HepG2 (cell line): ENCODE data around the gene MME. TPM values are rescaled to one million over a fixed set of nuclear protein-coding genes. Genes with fewer than 3 reads are reported as not detected.

ENCODE experiments used
- ATAC-seq: fragments of 200-7000 bp; cut with Tn5 transposase; 3 replicates; pipeline ENCODE4 v1.9.1; 2020; ENCODE audit warnings: mild to moderate bottlenecking, moderate library complexity
- BruUV-seq: library from RNA; stranded (reverse); fragments of 400-500 nt; replicated peaks from 2 replicates; lab custom pipeline; 2021; lab: Mats Ljungman, UMichigan
- CTCF ChIA-PET: fragments of 300-600 bp; formaldehyde crosslinking; extraction: SDS; loops from one replicate; lab custom pipeline; 2021; ENCODE audit warnings: low total read pairs, inconsistent platforms, low intra/inter-chr PET ratio; lab: Yijun Ruan, JAX
- POLR2A ChIA-PET: fragments of 350-600 bp; sonication (Branson Sonifier 250); formaldehyde crosslinking; loops from one replicate; lab custom pipeline; 2020; ENCODE audit warnings: antibody characterized with exemption, inconsistent platforms; lab: Yijun Ruan, JAX
- DNase-seq: peaks from one replicate; pipeline ENCODE4 v3.0.0-alpha.2; 2015; ENCODE audit warnings: low spot score
- FAIRE-seq: peaks from 3 replicates; lab custom pipeline; 2011; peaks lifted over from hg19 to GRCh38; lab: Jason Lieb, UNC
- H2AFZ ChIP-seq: one replicate; pipeline ENCODE4 v1.6.1; 2011; ENCODE audit warnings: low read length, inconsistent platforms
- H3K27ac ChIP-seq: fragments of 300-600 bp; 3 replicates; pipeline ENCODE4 v1.8.0; 2011; ENCODE audit warnings: mixed run types, mild to moderate bottlenecking, mixed read lengths, low read length, inconsistent platforms; ENCODE audit not compliant: insufficient read depth; ENCODE audit errors: extremely low read length
- H3K27me3 ChIP-seq, 2 experiments: fragments of 200-600 bp in 1 of 2; 2 replicates in 1 of 2; 3 replicates in 1 of 2; pipeline versions ENCODE4 v1.6.0 to v1.8.0; 2011; ENCODE audit warnings: low read length in 2 of 2, mild to moderate bottlenecking in 2 of 2, moderate library complexity in 2 of 2, inconsistent platforms in 1 of 2; ENCODE audit not compliant: insufficient read depth in 2 of 2, control insufficient read depth in 1 of 2
- H3K36me3 ChIP-seq, 2 experiments: fragments of 200-600 bp in 1 of 2; replicated peaks in 1 of 2; 2 replicates in 1 of 2; 3 replicates in 1 of 2; pipeline versions ENCODE4 v1.5.1 to v1.8.0; 2011; ENCODE audit warnings: low read length in 2 of 2, inconsistent platforms in 1 of 2; ENCODE audit not compliant: insufficient read depth in 2 of 2, control insufficient read depth in 1 of 2
- H3K4me1 ChIP-seq: 2 replicates; pipeline ENCODE4 v1.5.1; 2012; ENCODE audit warnings: low read length, inconsistent platforms; ENCODE audit not compliant: insufficient read depth
- H3K4me2 ChIP-seq: 2 replicates; pipeline ENCODE4 v1.6.0; 2011; ENCODE audit warnings: low read depth, low read length, inconsistent platforms
- H3K4me3 ChIP-seq, 3 experiments: fragments of 200-600 bp in 1 of 3; sonication (generic), shearing (Covaris generic) in 1 of 3; replicated peaks in 1 of 3; 2 replicates each; pipeline ENCODE4 v1.5.1; 2011 to 2016; ENCODE audit warnings: low read length in 3 of 3, inconsistent platforms in 2 of 3, low read depth in 2 of 3, mild to moderate bottlenecking in 2 of 3, control low read depth in 1 of 3, mixed read lengths in 1 of 3; ENCODE audit not compliant: insufficient read depth in 1 of 3
- H3K79me2 ChIP-seq: one replicate; pipeline ENCODE4 v1.6.1; 2011; ENCODE audit warnings: low read length, inconsistent platforms; ENCODE audit not compliant: insufficient read depth
- H3K9ac ChIP-seq: 2 replicates; pipeline ENCODE4 v1.6.0; 2011; ENCODE audit warnings: mild to moderate bottlenecking, low read depth, low read length, inconsistent platforms; ENCODE audit not compliant: insufficient read depth
- H3K9me3 ChIP-seq: 2 replicates; pipeline ENCODE4 v1.5.1; 2012; ENCODE audit warnings: mild to moderate bottlenecking, low read length
- H4K20me1 ChIP-seq: 2 replicates; pipeline ENCODE4 v1.6.0; 2011; ENCODE audit warnings: inconsistent platforms, mild to moderate bottlenecking, low read length, moderate library complexity; ENCODE audit not compliant: insufficient read depth
- ATF7-NPFF ChIP-seq: sonication (generic); formaldehyde crosslinking; IDR thresholded peaks from 2 replicates; pipeline ENCODE4 v1.8.1; 2023; ENCODE audit warnings: mild to moderate bottlenecking, low read depth, missing genetic modification reagents, moderate library complexity
- KLF16 ChIP-seq, 2 experiments: sonication (generic) in 1 of 2; formaldehyde crosslinking in 1 of 2; IDR thresholded peaks; 2 replicates each; pipeline versions ENCODE4 v1.6.1 to v1.8.0; 2016 to 2023; ENCODE audit warnings: missing genetic modification reagents in 2 of 2, missing compliant biosample characterization in 1 of 2
- MTA3 ChIP-seq: sonication (generic); formaldehyde crosslinking; IDR thresholded peaks from 2 replicates; pipeline ENCODE4 v1.4.0; 2020; ENCODE audit warnings: missing genetic modification reagents
- NKX3-1 ChIP-seq: sonication (generic); formaldehyde crosslinking; IDR thresholded peaks from 2 replicates; pipeline ENCODE4 v1.5.0; 2020; ENCODE audit warnings: missing genetic modification reagents
- RBFOX2 ChIP-seq: fragments of 200-400 bp; formaldehyde crosslinking; IDR thresholded peaks from 2 replicates; pipeline ENCODE4 v1.6.1; 2017; ENCODE audit warnings: low read depth, mild to moderate bottlenecking, low read length
- ZFP82 ChIP-seq: sonication (generic); formaldehyde crosslinking; IDR thresholded peaks from 2 replicates; pipeline ENCODE4 v1.5.1; 2020; ENCODE audit warnings: mild to moderate bottlenecking, missing genetic modification reagents, borderline replicate concordance
- ZIK1 ChIP-seq: sonication (generic); formaldehyde crosslinking; IDR thresholded peaks from 2 replicates; pipeline ENCODE4 v1.5.0; 2020; ENCODE audit warnings: mild to moderate bottlenecking, low read depth, missing genetic modification reagents, borderline replicate concordance
- ZNF17 ChIP-seq: sonication (generic); formaldehyde crosslinking; IDR thresholded peaks from 2 replicates; pipeline ENCODE4 v1.5.0; 2020; ENCODE audit warnings: mild to moderate bottlenecking, missing genetic modification reagents
- ZNF232 ChIP-seq: sonication (generic); formaldehyde crosslinking; IDR thresholded peaks from 2 replicates; pipeline ENCODE4 v1.4.0; 2020; ENCODE audit warnings: missing genetic modification reagents, borderline replicate concordance
- ZNF335 ChIP-seq: sonication (generic); formaldehyde crosslinking; IDR thresholded peaks from 2 replicates; pipeline ENCODE4 v1.4.0; 2020; ENCODE audit warnings: missing genetic modification reagents
- ZNF460 ChIP-seq: sonication (generic); formaldehyde crosslinking; IDR thresholded peaks from 2 replicates; pipeline ENCODE4 v1.5.1; 2020; ENCODE audit warnings: missing genetic modification reagents, mild to moderate bottlenecking, borderline replicate concordance
- ZNF496 ChIP-seq: sonication (generic); formaldehyde crosslinking; IDR thresholded peaks from 2 replicates; pipeline ENCODE4 v1.8.1; 2023; ENCODE audit warnings: mild to moderate bottlenecking, moderate library complexity, missing genetic modification reagents; ENCODE audit not compliant: insufficient replicate concordance
- ZNF598 ChIP-seq: sonication (generic); formaldehyde crosslinking; IDR thresholded peaks from 2 replicates; pipeline ENCODE4 v1.5.1; 2020; ENCODE audit warnings: mild to moderate bottlenecking, missing genetic modification reagents, borderline replicate concordance
- ZNF780A ChIP-seq: sonication (generic); formaldehyde crosslinking; IDR thresholded peaks from 2 replicates; pipeline ENCODE4 v1.8.0; 2022; ENCODE audit warnings: mild to moderate bottlenecking, missing genetic modification reagents, moderate library complexity
- ZNF883 ChIP-seq: sonication (generic); formaldehyde crosslinking; IDR thresholded peaks from 2 replicates; pipeline ENCODE4 v1.5.1; 2020; ENCODE audit warnings: mild to moderate bottlenecking, missing genetic modification reagents; ENCODE audit errors: not compliant biosample characterization
- WGBS: methylation state at CpG from one replicate; pipeline ENCODE4 v1.1.6; 2017; ENCODE audit warnings: low lambda C conversion rate; 5-methylcytosine and 5-hydroxymethylcytosine counted together
- in situ Hi-C: cut with HindIII; loops from 2 replicates; pipeline ENCODE4 v1.10.0; 2017; ENCODE audit warnings: low pct_unique_long_range_greater_than_20kb; ENCODE audit not compliant: extremely low pct_ligation_motif_present
- intact Hi-C: fragments of 100-400 bp; cut with micrococcal nuclease; formaldehyde crosslinking; loops from one replicate; pipeline ENCODE4 v1.10.0; 2022; ENCODE audit not compliant: unreplicated experiment
- polyA plus RNA-seq, 8 experiments: library from polyadenylated mRNA; depleted of rRNA in 3 of 8; stranded (reverse) in 7 of 8; unstranded in 1 of 8; fragments of >200 nt; fragmentation: Illumina TruSeq in 4 of 8; extraction: Trizol in 4 of 8; gene quantifications; 2 replicates each; pipeline versions ENCODE4 v1.2.1 to v1.2.3, GENCODE V29; 2011 to 2016; ENCODE audit warnings: low read depth in 4 of 8, missing spikeins in 1 of 8, mixed read lengths in 1 of 8; ENCODE audit not compliant: insufficient read depth in 1 of 8
- total RNA-seq, 5 experiments: library from RNA; depleted of rRNA; stranded (reverse); fragments of >200 nt; fragmentation: Illumina TruSeq; extraction: Trizol; gene quantifications; 2 replicates each; pipeline ENCODE4 v1.2.3, GENCODE V29; 2016; ENCODE audit warnings: low read depth in 1 of 5
- TF ChIP-seq, protein P1 (sequence below): IDR thresholded peaks from 2 replicates; pipeline ENCODE4 v1.6.1; 2016; ENCODE audit warnings: low read depth, borderline replicate concordance
- TF ChIP-seq, protein P2 (sequence below): sonication (generic); formaldehyde crosslinking; IDR thresholded peaks from 2 replicates; pipeline ENCODE4 v1.8.0; 2022; ENCODE audit warnings: mild to moderate bottlenecking, missing genetic modification reagents
- TF ChIP-seq, protein P3 (sequence below): sonication (generic); formaldehyde crosslinking; IDR thresholded peaks from 2 replicates; pipeline ENCODE4 v1.5.1; 2020; ENCODE audit warnings: missing genetic modification reagents, mild to moderate bottlenecking, borderline replicate concordance

Gene MME
- total and polyA plus RNA-seq, 2 of the 13 experiments (the other 11 are each of a cell fraction or from before 2014, with no cell fraction given), result not detected

DNA sequence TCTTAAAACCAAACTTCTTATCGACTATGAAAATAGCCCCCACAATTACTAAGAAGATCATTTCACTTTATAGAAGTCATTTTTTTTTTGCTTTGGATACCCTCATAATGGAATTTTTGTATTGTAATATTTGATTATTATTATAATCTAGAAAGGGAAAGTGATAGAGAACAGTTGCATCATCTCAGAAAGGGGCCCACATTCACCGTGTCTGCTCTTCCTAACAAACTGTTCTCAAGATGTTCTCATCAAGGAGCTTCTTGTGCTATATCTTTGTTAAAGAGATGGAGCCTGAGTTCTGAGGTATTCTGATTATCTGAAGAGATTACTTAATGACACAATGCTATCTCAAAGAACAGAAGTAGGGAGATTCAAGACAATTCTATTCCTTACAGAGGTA, 49.3 kb downstream of the MME start:
- H3K4me1 ChIP-seq, result no peaks in the 10 kb centered on the region
- 48% methylated on average over 2 of the region's 2 CpGs for WGBS
- no peaks in the 10 kb centered on the region for H3K36me3 ChIP-seq
- no peaks in the 10 kb centered on the region for H4K20me1 ChIP-seq
- no peak for DNase-seq
- no peak for ATAC-seq
- H3K4me2 ChIP-seq, result no peak overlapping the region
- no peak overlapping the region for H3K27ac ChIP-seq
- intact Hi-C loops, result no loop called here
- no peaks in the 10 kb centered on the region for H3K27me3 ChIP-seq
- H3K79me2 ChIP-seq, result no peaks in the 10 kb centered on the region
- no peak for TF ChIP-seq ATF7-NPFF
- TF ChIP-seq, protein P1, sequence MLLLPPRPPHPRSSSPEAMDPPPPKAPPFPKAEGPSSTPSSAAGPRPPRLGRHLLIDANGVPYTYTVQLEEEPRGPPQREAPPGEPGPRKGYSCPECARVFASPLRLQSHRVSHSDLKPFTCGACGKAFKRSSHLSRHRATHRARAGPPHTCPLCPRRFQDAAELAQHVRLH (CRISPR knock-in tag), result no peak
- no peak for TF ChIP-seq ZIK1
- TF ChIP-seq ZNF883 (CRISPR knock-in tag), result no peak
- no peak for TF ChIP-seq ZNF17 (CRISPR knock-in tag)
- no peak for TF ChIP-seq RBFOX2
- no peak for TF ChIP-seq KLF16 (CRISPR knock-in tag; IDR thresholded peaks at IDR 0.05)
- TF ChIP-seq, protein P2, sequence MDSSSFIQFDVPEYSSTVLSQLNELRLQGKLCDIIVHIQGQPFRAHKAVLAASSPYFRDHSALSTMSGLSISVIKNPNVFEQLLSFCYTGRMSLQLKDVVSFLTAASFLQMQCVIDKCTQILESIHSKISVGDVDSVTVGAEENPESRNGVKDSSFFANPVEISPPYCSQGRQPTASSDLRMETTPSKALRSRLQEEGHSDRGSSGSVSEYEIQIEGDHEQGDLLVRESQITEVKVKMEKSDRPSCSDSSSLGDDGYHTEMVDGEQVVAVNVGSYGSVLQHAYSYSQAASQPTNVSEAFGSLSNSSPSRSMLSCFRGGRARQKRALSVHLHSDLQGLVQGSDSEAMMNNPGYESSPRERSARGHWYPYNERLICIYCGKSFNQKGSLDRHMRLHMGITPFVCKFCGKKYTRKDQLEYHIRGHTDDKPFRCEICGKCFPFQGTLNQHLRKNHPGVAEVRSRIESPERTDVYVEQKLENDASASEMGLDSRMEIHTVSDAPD (CRISPR knock-in tag), result no peak
- TF ChIP-seq MTA3 (CRISPR knock-in tag), result no peak
- TF ChIP-seq ZNF460 (CRISPR knock-in tag), result no peak
- TF ChIP-seq ZNF496 (CRISPR knock-in tag), result no peak
- no peak for TF ChIP-seq ZFP82
- no peak for TF ChIP-seq ZNF335 (CRISPR knock-in tag)
- TF ChIP-seq ZNF232 (CRISPR knock-in tag), result no peak
- TF ChIP-seq NKX3-1, result no peak
- no peak for TF ChIP-seq ZNF598 (CRISPR knock-in tag)
- TF ChIP-seq, protein P3, sequence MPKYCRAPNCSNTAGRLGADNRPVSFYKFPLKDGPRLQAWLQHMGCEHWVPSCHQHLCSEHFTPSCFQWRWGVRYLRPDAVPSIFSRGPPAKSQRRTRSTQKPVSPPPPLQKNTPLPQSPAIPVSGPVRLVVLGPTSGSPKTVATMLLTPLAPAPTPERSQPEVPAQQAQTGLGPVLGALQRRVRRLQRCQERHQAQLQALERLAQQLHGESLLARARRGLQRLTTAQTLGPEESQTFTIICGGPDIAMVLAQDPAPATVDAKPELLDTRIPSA (CRISPR knock-in tag), result no peak
- TF ChIP-seq ZNF780A (CRISPR knock-in tag), result no peak
- ChIA-PET POLR2A (no interaction called here), CTCF (no interaction called here)
- in situ Hi-C loops, result no loop called here
- no peak overlapping the region for H3K9ac ChIP-seq
- FAIRE-seq, result no peak
- BruUV-seq, result no TSS peak
- no peak overlapping the region for H3K4me3 ChIP-seq
- no peaks in the 10 kb centered on the region for H3K9me3 ChIP-seq
- no peak overlapping the region for H2AFZ ChIP-seq
